Measurements from ENCODE around the gene NFIA. TPM values are rescaled to one million over a fixed set of nuclear protein-coding genes. Genes with fewer than 3 reads are reported as not detected.

Gene NFIA
- total RNA-seq, 3 donors from 2014 or later, result 54.9 to 87.5 (median 79.6) TPM

DNA sequence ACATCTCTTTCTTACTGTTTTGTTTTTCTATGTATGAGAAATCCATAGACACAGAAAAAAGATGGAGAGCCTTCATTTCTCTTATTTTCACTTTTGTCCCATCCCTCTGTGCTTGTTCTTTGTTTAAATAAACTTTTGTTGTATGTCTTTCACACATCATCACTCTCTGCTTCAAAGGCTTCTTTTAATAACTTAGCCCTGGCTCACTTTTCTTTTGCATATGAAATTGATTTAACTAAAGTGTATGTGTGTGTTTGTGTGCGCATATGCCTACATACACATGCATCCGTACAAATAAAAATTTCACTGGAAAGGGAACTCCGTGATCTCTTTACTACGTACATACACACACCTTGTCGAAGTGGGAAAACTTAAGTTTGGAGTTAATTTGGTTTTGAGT, 168.6 kb downstream of the NFIA start:
- no peak overlapping the region for H3K27ac ChIP-seq
- TF ChIP-seq, protein P1, sequence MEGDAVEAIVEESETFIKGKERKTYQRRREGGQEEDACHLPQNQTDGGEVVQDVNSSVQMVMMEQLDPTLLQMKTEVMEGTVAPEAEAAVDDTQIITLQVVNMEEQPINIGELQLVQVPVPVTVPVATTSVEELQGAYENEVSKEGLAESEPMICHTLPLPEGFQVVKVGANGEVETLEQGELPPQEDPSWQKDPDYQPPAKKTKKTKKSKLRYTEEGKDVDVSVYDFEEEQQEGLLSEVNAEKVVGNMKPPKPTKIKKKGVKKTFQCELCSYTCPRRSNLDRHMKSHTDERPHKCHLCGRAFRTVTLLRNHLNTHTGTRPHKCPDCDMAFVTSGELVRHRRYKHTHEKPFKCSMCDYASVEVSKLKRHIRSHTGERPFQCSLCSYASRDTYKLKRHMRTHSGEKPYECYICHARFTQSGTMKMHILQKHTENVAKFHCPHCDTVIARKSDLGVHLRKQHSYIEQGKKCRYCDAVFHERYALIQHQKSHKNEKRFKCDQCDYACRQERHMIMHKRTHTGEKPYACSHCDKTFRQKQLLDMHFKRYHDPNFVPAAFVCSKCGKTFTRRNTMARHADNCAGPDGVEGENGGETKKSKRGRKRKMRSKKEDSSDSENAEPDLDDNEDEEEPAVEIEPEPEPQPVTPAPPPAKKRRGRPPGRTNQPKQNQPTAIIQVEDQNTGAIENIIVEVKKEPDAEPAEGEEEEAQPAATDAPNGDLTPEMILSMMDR (IDR thresholded peaks at IDR 0.05), result no peak
- TF ChIP-seq POLR2A (IDR thresholded peaks at IDR 0.05), result no peak
- no peak for TF ChIP-seq POLR2AphosphoS5 (IDR thresholded peaks at IDR 0.05)
- no peak overlapping the region for H3K4me3 ChIP-seq
- DNase-seq (ENCODE audit: low spot score in 2 of 2), result no peak
- H3K27me3 ChIP-seq, result no peaks in the 10 kb centered on the region
- H3K4me1 ChIP-seq, result peaks cover 0 to 10% of the 10 kb centered on the region in 2 donors
- H3K36me3 ChIP-seq, result no peaks in the 10 kb centered on the region
- H3K9me3 ChIP-seq, result no peaks in the 10 kb centered on the region
- intact Hi-C loops (cut with DNase I; ENCODE audit: low total_unique reads), result no loop called here

DNA sequence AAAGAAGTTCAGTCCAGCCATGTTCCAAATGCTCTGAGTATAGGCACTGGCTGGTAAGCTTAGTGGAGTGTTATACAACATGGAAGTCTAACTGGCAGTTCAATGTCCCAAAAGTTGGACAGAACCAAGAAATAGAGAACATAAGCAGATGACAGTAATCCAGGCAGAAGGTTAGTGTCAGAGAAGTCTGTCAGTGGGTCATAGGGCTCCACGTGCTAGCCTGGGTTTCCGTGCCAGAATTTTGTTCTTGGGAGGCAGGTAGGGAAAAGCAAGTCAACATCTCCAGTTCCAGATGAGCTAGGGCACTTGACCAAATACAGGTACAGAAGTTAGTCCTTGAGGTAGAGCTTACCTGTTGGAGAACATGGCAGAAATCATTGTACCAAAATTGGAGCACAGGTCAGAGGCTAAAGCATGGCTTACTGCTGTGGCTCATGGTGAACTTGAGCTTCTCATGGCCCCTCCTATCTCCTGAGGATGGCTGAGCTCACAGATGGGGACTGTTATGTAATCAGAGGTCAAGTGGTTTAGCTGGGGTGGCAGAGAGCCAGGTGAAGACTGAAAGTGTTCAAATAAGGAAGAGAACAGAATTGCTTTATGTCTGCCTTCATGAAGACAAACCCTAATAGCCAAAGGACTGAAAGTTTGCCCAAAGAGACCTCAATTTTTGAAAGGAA, 170.8 kb downstream of the NFIA start:
- Histone ChIP-seq H3K36me3 (no peaks in the 10 kb centered on the region), H3K9me3 (no peaks in the 10 kb centered on the region), H3K4me1 (peaks cover 0 to 10% of the 10 kb centered on the region in 2 donors), H3K27ac (peak overlapping the region; percentile 45), H3K27me3 (no peaks in the 10 kb centered on the region), H3K4me3 (no peak overlapping the region)
- TF ChIP-seq POLR2A (IDR thresholded peaks at IDR 0.05) (no peak), POLR2AphosphoS5 (IDR thresholded peaks at IDR 0.05) (peak; percentile 27 to 42 (median 32))
- TF ChIP-seq, protein P1 (IDR thresholded peaks at IDR 0.05), result no peak
- intact Hi-C loops (cut with DNase I; ENCODE audit: low total_unique reads), result no loop called here
- DNase-seq (ENCODE audit: low spot score in 2 of 2), result peak; percentile 58 to 81

DNA sequence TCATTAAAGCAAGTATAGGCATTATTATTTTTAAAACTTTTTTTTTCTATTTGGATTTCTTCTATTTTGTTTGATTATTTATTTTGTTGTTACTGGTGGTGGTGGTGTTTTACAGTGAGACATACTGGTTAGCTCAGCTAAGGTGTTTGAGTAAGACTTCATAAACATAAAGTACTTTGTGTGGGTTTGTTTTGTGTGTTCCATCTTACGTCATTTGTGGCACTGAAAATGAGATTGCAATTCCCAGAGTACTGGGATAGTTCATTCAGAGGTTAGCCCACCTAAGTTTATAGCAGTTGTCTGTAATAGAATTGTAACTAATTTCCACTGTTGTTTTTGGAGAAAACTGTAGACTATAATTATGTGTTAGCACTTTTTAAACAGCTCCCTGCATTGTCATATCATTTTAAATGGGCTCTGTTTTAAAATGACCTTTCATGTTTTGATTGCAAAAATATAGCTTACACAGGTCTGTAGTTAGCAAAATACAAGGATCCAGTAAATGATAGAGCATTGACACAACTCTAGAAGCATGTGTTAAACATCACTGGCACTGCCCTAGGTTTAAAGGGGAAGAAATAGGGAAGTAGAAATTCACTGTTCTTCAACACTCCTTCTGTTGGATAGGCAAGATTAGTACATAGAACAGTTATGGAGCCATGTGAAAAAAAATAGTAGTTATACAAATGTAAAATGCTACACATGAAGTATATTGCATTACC, 171.7 kb downstream of the NFIA start:
- no peaks in the 10 kb centered on the region for H3K9me3 ChIP-seq
- no peak for DNase-seq (ENCODE audit: low spot score in 2 of 2)
- H3K4me1 ChIP-seq, result peaks cover 0 to 10% of the 10 kb centered on the region in 2 donors
- no peaks in the 10 kb centered on the region for H3K36me3 ChIP-seq
- intact Hi-C loops (cut with DNase I; ENCODE audit: low total_unique reads), result no loop called here
- H3K4me3 ChIP-seq, result peak overlapping the region in 1 of 3 donors; percentile 57
- no peaks in the 10 kb centered on the region for H3K27me3 ChIP-seq
- TF ChIP-seq, protein P1 (IDR thresholded peaks at IDR 0.05), result no peak
- TF ChIP-seq POLR2A (IDR thresholded peaks at IDR 0.05), result no peak
- TF ChIP-seq POLR2AphosphoS5 (IDR thresholded peaks at IDR 0.05), result no peak
- H3K27ac ChIP-seq, result peak overlapping the region; percentile 45 to 77

DNA sequence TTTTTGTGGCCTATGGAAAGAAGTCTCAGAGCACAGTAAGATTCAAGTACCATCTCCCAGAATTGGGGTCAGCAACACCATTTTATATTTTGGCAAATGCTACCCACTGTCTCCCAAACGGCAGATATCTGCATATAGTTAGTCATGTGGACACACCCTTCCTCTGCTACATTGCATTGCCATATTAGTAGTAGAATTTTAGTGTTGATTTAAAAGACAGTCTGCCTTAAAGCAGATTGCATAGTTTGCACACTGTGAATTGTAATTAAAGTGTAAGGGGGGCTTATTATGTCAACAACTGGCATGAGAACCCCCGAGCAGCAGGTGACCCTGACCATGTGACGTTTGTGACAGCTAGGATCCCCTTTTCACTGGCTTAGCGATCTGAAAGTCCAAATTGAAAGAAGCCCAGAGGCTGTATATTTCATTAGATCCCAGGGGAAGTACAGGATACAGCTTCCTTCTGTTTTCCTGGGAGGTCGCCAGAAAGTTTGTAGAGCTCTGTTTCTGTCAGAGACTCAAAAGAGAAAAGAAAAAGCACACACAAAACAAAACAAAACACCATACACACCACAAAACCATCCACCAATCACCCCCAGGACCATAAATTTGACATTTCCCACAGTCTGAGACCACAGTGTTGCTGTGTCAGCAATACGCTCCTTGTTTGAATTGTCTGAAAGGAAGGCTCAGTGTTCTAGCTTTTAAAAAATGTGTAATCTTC, 172.4 kb downstream of the NFIA start:
- no peaks in the 10 kb centered on the region for H3K36me3 ChIP-seq
- peaks cover 0 to 10% of the 10 kb centered on the region in 2 donors for H3K4me1 ChIP-seq
- no peaks in the 10 kb centered on the region for H3K9me3 ChIP-seq
- no peaks in the 10 kb centered on the region for H3K27me3 ChIP-seq
- H3K27ac ChIP-seq, result peak overlapping the region; percentile 62 to 77
- TF ChIP-seq POLR2A (IDR thresholded peaks at IDR 0.05) (no peak), POLR2AphosphoS5 (IDR thresholded peaks at IDR 0.05) (no peak)
- TF ChIP-seq, protein P1 (IDR thresholded peaks at IDR 0.05), result no peak
- intact Hi-C loops (cut with DNase I; ENCODE audit: low total_unique reads), result no loop called here
- no peak for DNase-seq (ENCODE audit: low spot score in 2 of 2)
- peak overlapping the region; percentile 20 to 57 (median 34) for H3K4me3 ChIP-seq
